ENCODE measurements around the gene DEDD2. TPM values are rescaled to one million over a fixed set of nuclear protein-coding genes. Genes with fewer than 3 reads are reported as not detected.

The DEDD2 gene
- total and polyA plus RNA-seq, 3 donors from 2014 or later, result 40.7 to 80.0 (median 54.4) TPM

GRCh38 chr19:42244347-42245220 is 27.1 kb upstream of the DEDD2 start:
- WGBS, 2 donors, result 2% methylated on average over 44 to 45 of the region's 45 CpGs
- H3K4me1 ChIP-seq, result peaks cover 60% of the 10 kb centered on the region

GRCh38 chr19:42242512-42243409 is 25.3 kb upstream of the DEDD2 start, which contains the start of gene GSK3A:
Gene GSK3A (minus strand): TSS chr19:42242602. CDS start chr19:42242465, 137 bp downstream.
- H3K27me3 ChIP-seq, result no peaks in the 10 kb centered on the region
- TF ChIP-seq POLR2A (IDR thresholded peaks at IDR 0.05) (peak; percentile 50), CTCF (IDR thresholded peaks at IDR 0.05) (no peak)
- H3K4me3 ChIP-seq, result peak within 1 kb of the TSS; percentile 76 to 94
- peak; percentile 100 for DNase-seq
- 0 to 1% methylated on average over 30 to 62 of the region's 76 CpGs for WGBS, 2 donors
- H3K36me3 ChIP-seq (ENCODE audit: low read depth, missing control alignments), result no peaks in the 10 kb centered on the region
- intact Hi-C loops (cut with DNase I; ENCODE audit: low total_unique reads), result no loop called here
- no peaks in the 10 kb centered on the region for H3K9me3 ChIP-seq
- peaks cover 46% of the 10 kb centered on the region for H3K4me1 ChIP-seq
- H3K27ac ChIP-seq, result peak within 1 kb of the TSS; percentile 55 to 90

More at GRCh38 chr19:42244347-42245220, 27.1 kb upstream of the DEDD2 start:
- Histone ChIP-seq H3K9me3 (no peaks in the 10 kb centered on the region), H3K27ac (peak overlapping the region; percentile 55 to 90), H3K4me3 (peak overlapping the region; percentile 76 to 94), H3K36me3 (ENCODE audit: low read depth, missing control alignments) (no peaks in the 10 kb centered on the region), H3K27me3 (no peaks in the 10 kb centered on the region)
- intact Hi-C loops (cut with DNase I; ENCODE audit: low total_unique reads), result loop anchor here (5.0 kb wide), 1 partner anchor 48 kb away; no protein-coding TSS in a partner anchor
- peak; percentile 61 to 78 (median 67) for TF ChIP-seq CTCF (IDR thresholded peaks at IDR 0.05)
- TF ChIP-seq POLR2A (IDR thresholded peaks at IDR 0.05), result no peak
- DNase-seq, result peak; percentile 97

DNA sequence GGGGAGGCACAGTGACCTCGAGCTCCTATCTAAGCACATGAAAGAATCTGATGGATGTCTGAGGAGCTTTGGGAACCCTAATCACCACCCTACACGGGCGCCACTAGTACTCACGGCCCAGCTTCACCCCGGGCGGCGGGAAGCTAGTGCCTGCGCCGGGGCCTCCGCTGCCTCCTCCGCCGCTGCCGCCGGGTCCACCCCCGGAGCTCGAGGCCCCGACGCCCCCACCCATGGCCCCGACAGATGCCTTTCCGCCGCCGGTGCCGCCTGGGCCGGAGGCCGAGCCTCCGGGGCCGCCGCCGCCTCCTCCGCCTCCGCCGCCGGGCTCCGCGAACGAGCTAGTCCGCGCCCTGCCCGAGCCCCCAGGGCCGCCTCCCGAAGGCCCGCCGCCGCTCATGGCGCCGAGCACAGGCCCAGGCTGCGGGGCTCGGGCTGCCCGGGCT is 24.6 kb upstream of the DEDD2 start:
- Histone ChIP-seq H3K4me1 (peaks cover 39% of the 10 kb centered on the region), H3K36me3 (ENCODE audit: low read depth, missing control alignments) (no peaks in the 10 kb centered on the region), H3K4me3 (peak overlapping the region; percentile 76 to 94), H3K9me3 (no peaks in the 10 kb centered on the region), H3K27ac (peak overlapping the region; percentile 27 to 90), H3K27me3 (no peaks in the 10 kb centered on the region)
- intact Hi-C loops (cut with DNase I; ENCODE audit: low total_unique reads), result no loop called here
- 0 to 1% methylated on average over 11 to 21 of the region's 49 CpGs for WGBS, 2 donors
- no peak for DNase-seq
- TF ChIP-seq CTCF (IDR thresholded peaks at IDR 0.05) (no peak), POLR2A (IDR thresholded peaks at IDR 0.05) (no peak)

- no peaks in the 10 kb centered on the region for H3K36me3 ChIP-seq (ENCODE audit: low read depth, missing control alignments)
- TF ChIP-seq CTCF (IDR thresholded peaks at IDR 0.05), result no peak
- no peak for TF ChIP-seq POLR2A (IDR thresholded peaks at IDR 0.05)
- H3K27ac ChIP-seq, result no peak overlapping the region
- peaks cover 32% of the 10 kb centered on the region for H3K4me1 ChIP-seq
- H3K27me3 ChIP-seq, result no peaks in the 10 kb centered on the region
- no peak for DNase-seq
- WGBS, 2 donors, result 83 to 86% methylated on average over 3 of the region's 3 CpGs
- no peaks in the 10 kb centered on the region for H3K9me3 ChIP-seq
- peak overlapping the region in 1 of 2 donors; percentile 76 for H3K4me3 ChIP-seq
- intact Hi-C loops (cut with DNase I; ENCODE audit: low total_unique reads), result no loop called here
Observed at GRCh38 chr19:42241279-42241678, 23.8 kb upstream of the DEDD2 start.

All from testis (tissue), 3 donors.